ENCODE data around the gene ZNF746. TPM values are rescaled to one million over a fixed set of nuclear protein-coding genes. Genes with fewer than 3 reads are reported as not detected.

Gene ZNF746
- total and polyA plus RNA-seq, 12 donors, result 5.7 to 32.2 (median 16.3) TPM

GRCh38 chr7:149505551-149505950 is 7.9 kb upstream of the ZNF746 start:
- intact Hi-C loops (cut with DNase I), result no loop called here
- no peaks in the 10 kb centered on the region for H3K27me3 ChIP-seq
- H3K4me1 ChIP-seq (replicated peaks in 1 of 2), result no peaks in the 10 kb centered on the region
- H3K27ac ChIP-seq, result no peak overlapping the region
- DNase-seq, result no peak
- TF ChIP-seq CTCF (IDR thresholded peaks at IDR 0.05), result no peak
- TF ChIP-seq POLR2A (IDR thresholded peaks at IDR 0.05), result no peak
- H3K9me3 ChIP-seq (replicated peaks in 1 of 3), result peaks cover 0 to 16% (median 0%) of the 10 kb centered on the region in 3 donors
- no peak overlapping the region for H3K4me3 ChIP-seq
- no peaks in the 10 kb centered on the region for H3K36me3 ChIP-seq (replicated peaks in 1 of 2)

- no peaks in the 10 kb centered on the region for H3K36me3 ChIP-seq (replicated peaks in 1 of 2)
- no peak overlapping the region for H3K27ac ChIP-seq
- 69 to 82% (median 79%) methylated on average over 2 to 13 of the region's 13 CpGs for WGBS, 4 donors
- H3K9me3 ChIP-seq (replicated peaks in 1 of 3), result no peaks in the 10 kb centered on the region
- TF ChIP-seq CTCF (IDR thresholded peaks at IDR 0.05) (no peak), POLR2A (IDR thresholded peaks at IDR 0.05) (no peak)
- intact Hi-C loops (cut with DNase I), result no loop called here
- no peaks in the 10 kb centered on the region for H3K27me3 ChIP-seq
- no peak overlapping the region for H3K4me3 ChIP-seq
- peaks cover 3 to 5% of the 10 kb centered on the region in 2 donors for H3K4me1 ChIP-seq (replicated peaks in 1 of 2)
- no peak for DNase-seq
Measured at GRCh38 chr7:149501651-149502050, 4.0 kb upstream of the ZNF746 start.

- H3K4me1 ChIP-seq (replicated peaks in 1 of 2), result peaks cover 6 to 8% of the 10 kb centered on the region in 2 donors
- 68 to 77% (median 71%) methylated on average over 4 of the region's 4 CpGs for WGBS, 4 donors
- no peak overlapping the region for H3K27ac ChIP-seq
- intact Hi-C loops (cut with DNase I), result no loop called here
- no peaks in the 10 kb centered on the region for H3K36me3 ChIP-seq (replicated peaks in 1 of 2)
- no peaks in the 10 kb centered on the region for H3K27me3 ChIP-seq
- no peak for TF ChIP-seq CTCF (IDR thresholded peaks at IDR 0.05)
- no peak for TF ChIP-seq POLR2A (IDR thresholded peaks at IDR 0.05)
- no peaks in the 10 kb centered on the region for H3K9me3 ChIP-seq (replicated peaks in 1 of 3)
- H3K4me3 ChIP-seq, result no peak overlapping the region
- DNase-seq, result no peak
Measured at GRCh38 chr7:149500910-149501309, 3.3 kb upstream of the ZNF746 start.

GRCh38 chr7:149500201-149500600 is 2.6 kb upstream of the ZNF746 start:
- Histone ChIP-seq H3K27me3 (no peaks in the 10 kb centered on the region), H3K9me3 (replicated peaks in 1 of 3) (no peaks in the 10 kb centered on the region), H3K27ac (no peak overlapping the region), H3K4me1 (replicated peaks in 1 of 2) (peaks cover 10 to 15% of the 10 kb centered on the region in 2 donors), H3K4me3 (no peak overlapping the region), H3K36me3 (replicated peaks in 1 of 2) (no peaks in the 10 kb centered on the region)
- TF ChIP-seq CTCF (IDR thresholded peaks at IDR 0.05) (no peak), POLR2A (IDR thresholded peaks at IDR 0.05) (no peak)
- DNase-seq, result no peak
- intact Hi-C loops (cut with DNase I), result no loop called here

All from adrenal gland (tissue), 12 donors.